ENCODE data around the gene DYNC2I2. TPM values are rescaled to one million over a fixed set of nuclear protein-coding genes. Genes with fewer than 3 reads are reported as not detected.

The DYNC2I2 gene
- total RNA-seq, 1 donor from 2014 or later: 45.9 TPM

DNA sequence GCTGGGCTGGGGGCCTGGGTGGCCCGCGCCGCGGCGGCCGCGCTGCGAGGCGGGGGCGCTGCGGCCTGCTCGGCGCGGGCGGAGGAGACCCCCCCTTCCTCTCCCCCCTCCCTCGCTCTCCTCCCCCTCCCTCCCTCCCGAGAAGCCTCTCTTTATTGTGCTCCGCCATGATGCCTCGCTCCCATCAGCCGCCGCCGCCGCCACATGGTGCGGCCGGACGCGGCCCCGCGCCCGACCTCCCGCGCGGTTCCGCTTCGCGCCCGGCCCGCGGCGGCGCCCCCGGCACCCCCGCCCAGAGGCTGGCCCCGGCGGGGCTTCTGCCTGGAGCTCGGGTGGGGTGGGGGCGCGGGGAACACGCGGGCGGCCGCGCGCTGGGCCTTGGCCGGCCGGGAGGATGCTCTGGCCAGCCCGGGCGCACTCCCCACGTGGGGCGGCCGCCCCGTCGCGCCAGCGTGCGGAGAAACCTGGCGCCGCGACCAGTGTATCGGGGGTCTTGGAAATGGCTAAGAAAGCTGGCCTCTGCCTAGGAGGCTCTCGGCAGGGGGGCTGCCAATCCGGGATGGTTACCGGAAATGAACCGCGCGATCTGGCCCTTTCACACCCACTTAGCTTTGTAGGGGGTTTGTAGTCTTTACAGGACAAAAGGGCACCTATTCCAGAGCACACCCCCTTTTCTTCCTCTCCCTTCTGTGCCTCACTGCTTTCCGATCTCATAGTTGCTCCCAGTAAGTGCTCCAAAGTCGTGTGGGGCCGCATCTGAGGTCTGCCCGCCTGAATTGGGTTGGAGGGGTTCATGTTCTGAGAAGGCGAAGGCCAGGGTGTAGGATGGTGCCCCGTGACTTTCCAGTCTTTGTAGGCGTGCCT is 33.4 kb upstream of the DYNC2I2 start:
- H3K27ac Mint-ChIP-seq: peak overlapping the region; percentile 98
- Histone ChIP-seq H3K27me3 (no peaks in the 10 kb centered on the region), H3K4me1 (peaks cover 41% of the 10 kb centered on the region), H3K4me2 (peak overlapping the region; percentile 97), H3K27ac (peak overlapping the region; percentile 7), H3K4me3 (peak overlapping the region; percentile 87), H3F3A (ENCODE audit: low read depth) (peaks cover 76% of the 10 kb centered on the region), H3K9me3 (ENCODE audit: low read depth) (no peaks in the 10 kb centered on the region), H3K36me3 (peaks cover 34% of the 10 kb centered on the region), H3K79me2 (ENCODE audit: low read depth) (peaks cover 91% of the 10 kb centered on the region), H2AFZ (replicated peaks) (no peak overlapping the region), H4K20me1 (ENCODE audit: low read depth) (peaks cover 76% of the 10 kb centered on the region), H3K9ac (peak overlapping the region; percentile 67)
- TF ChIP-seq, protein P1, sequence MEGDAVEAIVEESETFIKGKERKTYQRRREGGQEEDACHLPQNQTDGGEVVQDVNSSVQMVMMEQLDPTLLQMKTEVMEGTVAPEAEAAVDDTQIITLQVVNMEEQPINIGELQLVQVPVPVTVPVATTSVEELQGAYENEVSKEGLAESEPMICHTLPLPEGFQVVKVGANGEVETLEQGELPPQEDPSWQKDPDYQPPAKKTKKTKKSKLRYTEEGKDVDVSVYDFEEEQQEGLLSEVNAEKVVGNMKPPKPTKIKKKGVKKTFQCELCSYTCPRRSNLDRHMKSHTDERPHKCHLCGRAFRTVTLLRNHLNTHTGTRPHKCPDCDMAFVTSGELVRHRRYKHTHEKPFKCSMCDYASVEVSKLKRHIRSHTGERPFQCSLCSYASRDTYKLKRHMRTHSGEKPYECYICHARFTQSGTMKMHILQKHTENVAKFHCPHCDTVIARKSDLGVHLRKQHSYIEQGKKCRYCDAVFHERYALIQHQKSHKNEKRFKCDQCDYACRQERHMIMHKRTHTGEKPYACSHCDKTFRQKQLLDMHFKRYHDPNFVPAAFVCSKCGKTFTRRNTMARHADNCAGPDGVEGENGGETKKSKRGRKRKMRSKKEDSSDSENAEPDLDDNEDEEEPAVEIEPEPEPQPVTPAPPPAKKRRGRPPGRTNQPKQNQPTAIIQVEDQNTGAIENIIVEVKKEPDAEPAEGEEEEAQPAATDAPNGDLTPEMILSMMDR (IDR thresholded peaks at IDR 0.05): no peak
- TF ChIP-seq EZH2 (IDR thresholded peaks at IDR 0.05): no peak
- TF ChIP-seq EZH2phosphoT487 (IDR thresholded peaks at IDR 0.05): no peak
- peaks cover 6% of the 10 kb centered on the region for H3K27me3 Mint-ChIP-seq (ENCODE audit: insufficient read depth, low read depth)
- no peaks in the 10 kb centered on the region for H3K9me3 Mint-ChIP-seq
- peak; percentile 79 for DNase-seq (ENCODE audit: low spot score)
- peaks cover 26% of the 10 kb centered on the region for H3K36me3 Mint-ChIP-seq
- peak overlapping the region; percentile 99 for H3K4me3 Mint-ChIP-seq
- H3K4me1 Mint-ChIP-seq: peaks cover 53% of the 10 kb centered on the region

GRCh38 chr9:128689293-128689774 is 32.7 kb upstream of the DYNC2I2 start:
- no peak overlapping the region for H3K27ac Mint-ChIP-seq
- H3K4me2 ChIP-seq: peak overlapping the region; percentile 67
- no peak for DNase-seq (ENCODE audit: low spot score)

GRCh38 chr9:128688501-128689292 is 32.0 kb upstream of the DYNC2I2 start, which contains the start of gene SET:
SET (plus strand) TSS chr9:128689222; CDS start chr9:128689583, 361 bp downstream.
- peak within 1 kb of the TSS; percentile 87 for H3K4me3 ChIP-seq
- H2AFZ ChIP-seq (replicated peaks): peak within 1 kb of the TSS; percentile 68
- peak within 1 kb of the TSS; percentile 97 for H3K4me2 ChIP-seq
- H3K4me1 Mint-ChIP-seq: peaks cover 61% of the 10 kb centered on the region
- H3K9me3 ChIP-seq (ENCODE audit: low read depth): no peaks in the 10 kb centered on the region
- peaks cover 70% of the 10 kb centered on the region for H4K20me1 ChIP-seq (ENCODE audit: low read depth)
- no peaks in the 10 kb centered on the region for H3K27me3 ChIP-seq
- peaks cover 78% of the 10 kb centered on the region for H3F3A ChIP-seq (ENCODE audit: low read depth)
- H3K27ac Mint-ChIP-seq: peak within 1 kb of the TSS; percentile 96
- peak within 1 kb of the TSS; percentile 97 for H3K27ac ChIP-seq
- peak within 1 kb of the TSS; percentile 77 for H3K9ac ChIP-seq
- peaks cover 25% of the 10 kb centered on the region for H3K36me3 ChIP-seq
- peaks cover 93% of the 10 kb centered on the region for H3K79me2 ChIP-seq (ENCODE audit: low read depth)
- H3K36me3 Mint-ChIP-seq: peaks cover 22% of the 10 kb centered on the region
- H3K27me3 Mint-ChIP-seq (ENCODE audit: insufficient read depth, low read depth): peaks cover 6% of the 10 kb centered on the region
- H3K9me3 Mint-ChIP-seq: no peaks in the 10 kb centered on the region
- peaks cover 47% of the 10 kb centered on the region for H3K4me1 ChIP-seq
- DNase-seq (ENCODE audit: low spot score): peak; percentile 98
- peak within 1 kb of the TSS; percentile 90 for H3K4me3 Mint-ChIP-seq
- TF ChIP-seq, protein P1 (IDR thresholded peaks at IDR 0.05): no peak
- TF ChIP-seq EZH2phosphoT487 (IDR thresholded peaks at IDR 0.05) (no peak), EZH2 (IDR thresholded peaks at IDR 0.05) (no peak)

More at GRCh38 chr9:128689293-128689774, 32.7 kb upstream of the DYNC2I2 start:
- H3K9me3 Mint-ChIP-seq: no peaks in the 10 kb centered on the region
- peaks cover 59% of the 10 kb centered on the region for H3K4me1 Mint-ChIP-seq
- Histone ChIP-seq H3K79me2 (ENCODE audit: low read depth) (peaks cover 93% of the 10 kb centered on the region), H3K4me3 (peak overlapping the region; percentile 84), H2AFZ (replicated peaks) (no peak overlapping the region), H3K9ac (peak overlapping the region; percentile 77), H3K9me3 (ENCODE audit: low read depth) (no peaks in the 10 kb centered on the region), H3F3A (ENCODE audit: low read depth) (peaks cover 79% of the 10 kb centered on the region), H3K36me3 (peaks cover 32% of the 10 kb centered on the region), H4K20me1 (ENCODE audit: low read depth) (peaks cover 76% of the 10 kb centered on the region), H3K4me1 (peaks cover 47% of the 10 kb centered on the region), H3K27me3 (no peaks in the 10 kb centered on the region), H3K27ac (peak overlapping the region; percentile 97)
- H3K36me3 Mint-ChIP-seq: peaks cover 23% of the 10 kb centered on the region
- TF ChIP-seq, protein P1 (IDR thresholded peaks at IDR 0.05): no peak
- H3K4me3 Mint-ChIP-seq: peak overlapping the region; percentile 74
- peaks cover 6% of the 10 kb centered on the region for H3K27me3 Mint-ChIP-seq (ENCODE audit: insufficient read depth, low read depth)

Measured in neural progenitor cell (in vitro differentiated cells).